ENCODE results near the gene SSR3.
A peak's percentile ranks its signal among the peaks of the same experiment; 100 is the strongest.
"Not testable (repeated sequence)": the region's sequence is repeated elsewhere in the genome, so short reads cannot be mapped to it uniquely, and the experiment has no call there.

Gene SSR3

DNA sequence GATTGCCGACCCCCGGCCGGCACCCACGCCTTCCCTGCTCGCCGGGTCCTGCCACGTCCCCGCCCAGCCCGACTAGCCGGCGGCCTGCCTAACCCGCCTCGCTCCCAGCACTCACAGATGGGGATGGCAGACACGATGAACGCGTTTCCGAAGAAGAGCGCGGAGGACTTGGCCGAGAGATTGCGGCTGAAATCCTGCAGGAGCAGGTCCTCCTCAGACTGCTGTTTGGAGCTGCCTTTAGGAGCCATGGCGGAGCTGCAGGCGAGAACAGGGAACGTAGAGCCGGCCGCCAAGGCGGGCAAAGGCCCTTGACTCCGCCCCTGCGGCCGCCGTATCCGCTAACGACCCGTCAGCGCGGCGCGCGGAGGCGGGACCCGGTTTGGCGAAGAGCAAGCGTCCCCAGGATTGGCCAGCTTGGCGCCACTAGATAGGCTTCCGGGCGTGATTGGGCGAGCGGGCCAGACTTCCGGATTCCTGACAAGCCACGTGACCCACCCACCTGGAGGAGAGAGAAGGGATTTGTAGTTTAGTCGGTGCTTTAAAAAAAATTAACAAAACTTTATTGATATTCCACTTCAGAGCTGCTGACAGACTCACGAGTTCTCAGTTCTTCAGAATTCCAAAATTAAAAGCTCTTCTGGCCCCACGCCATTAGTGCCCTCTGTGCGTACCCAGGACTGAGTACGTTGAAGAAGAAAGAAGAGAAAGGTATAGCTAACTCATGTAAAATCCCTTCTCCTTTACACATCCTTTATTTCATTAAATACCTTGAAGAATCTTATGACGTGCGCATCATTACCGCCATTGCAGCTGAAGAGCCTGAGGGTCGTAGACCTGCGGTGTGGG lies at the start of gene SSR3:
Gene SSR3, minus strand, starts transcription at position 276 of the 846 bp plus-strand sequence. Its CDS starts 28 bp downstream, at position 248.
- peak; percentile 99 for DNase-seq (ENCODE audit: low spot score)

DNA sequence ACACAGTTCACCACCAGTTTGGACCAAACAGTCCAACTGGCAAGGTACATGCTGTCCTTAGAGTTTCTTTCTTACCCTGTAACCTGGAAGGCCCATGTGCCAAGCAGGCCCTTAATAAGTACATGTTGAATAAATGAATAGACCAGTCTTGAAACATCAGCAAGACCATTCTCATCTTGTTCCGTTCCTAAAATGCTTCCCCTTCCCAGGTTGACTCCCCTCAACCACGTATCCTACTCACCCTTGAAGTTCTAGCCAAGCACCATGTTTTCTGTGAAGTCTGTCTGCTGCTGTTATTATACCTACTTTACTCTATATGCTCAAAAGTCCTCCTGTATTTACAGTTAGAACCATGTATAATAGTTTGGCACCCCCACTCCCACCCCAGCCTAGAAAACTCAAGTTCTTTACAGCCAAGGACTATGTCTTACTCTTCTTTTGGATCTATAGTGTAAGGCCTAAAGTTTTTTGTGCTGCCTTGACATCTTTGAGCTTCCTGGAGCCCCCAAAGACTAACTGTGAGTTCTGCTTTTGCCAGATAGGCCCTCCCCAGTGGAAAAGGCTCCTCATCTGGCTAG lies 49.2 kb upstream of the SSR3 start:
- DNase-seq (ENCODE audit: low spot score) = no peak

DNA sequence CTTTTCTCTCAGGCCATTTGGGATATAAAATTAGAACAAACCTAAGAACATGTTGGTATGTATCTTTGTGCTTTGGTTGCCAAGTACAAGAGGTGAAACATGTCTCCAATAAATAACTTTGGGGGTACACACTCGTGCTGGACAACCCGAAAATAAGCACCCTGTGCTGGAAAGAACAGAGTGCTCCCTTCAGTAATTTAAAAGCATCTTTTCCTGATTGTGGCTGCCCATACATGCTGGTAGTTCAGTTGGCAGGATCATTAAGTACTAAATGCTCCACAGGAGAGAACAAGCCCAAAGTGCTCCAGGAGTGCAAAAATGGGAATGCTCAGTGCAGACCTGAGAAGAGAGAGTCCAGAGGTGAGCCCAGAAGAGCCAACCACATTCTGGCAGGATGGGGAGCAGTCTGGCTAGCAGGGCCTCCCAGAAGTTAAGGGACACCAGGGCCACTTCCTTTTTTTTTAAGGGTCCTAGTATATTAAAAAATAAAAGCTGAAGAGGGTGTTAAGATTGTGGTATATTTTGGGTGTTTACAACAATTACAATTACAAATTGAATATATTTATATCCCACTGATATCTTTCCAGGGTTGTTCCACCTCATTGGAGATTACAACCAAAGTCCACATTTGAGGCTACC lies 48.6 kb upstream of the SSR3 start:
- DNase-seq (ENCODE audit: low spot score) = no peak

DNA sequence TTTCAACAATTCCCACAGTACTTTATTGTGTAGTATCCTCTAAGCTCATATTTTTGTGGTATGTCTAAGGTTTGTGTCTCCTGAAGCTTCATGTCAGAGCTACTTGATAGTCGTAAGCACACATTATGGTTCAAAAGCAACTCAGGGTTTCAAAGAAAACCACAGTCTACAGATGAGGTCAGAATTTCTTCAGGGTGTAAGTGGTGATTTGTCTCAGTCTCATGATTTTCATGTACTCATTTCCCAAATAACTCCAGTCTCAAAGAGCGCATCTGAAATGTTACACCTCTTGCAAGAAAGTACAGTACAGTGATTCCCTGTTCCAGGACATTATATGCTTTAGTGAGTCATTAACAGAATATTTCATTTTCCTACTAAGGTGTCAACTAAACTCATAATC lies 47.5 kb upstream of the SSR3 start:
- DNase-seq (ENCODE audit: low spot score) = no peak

DNA sequence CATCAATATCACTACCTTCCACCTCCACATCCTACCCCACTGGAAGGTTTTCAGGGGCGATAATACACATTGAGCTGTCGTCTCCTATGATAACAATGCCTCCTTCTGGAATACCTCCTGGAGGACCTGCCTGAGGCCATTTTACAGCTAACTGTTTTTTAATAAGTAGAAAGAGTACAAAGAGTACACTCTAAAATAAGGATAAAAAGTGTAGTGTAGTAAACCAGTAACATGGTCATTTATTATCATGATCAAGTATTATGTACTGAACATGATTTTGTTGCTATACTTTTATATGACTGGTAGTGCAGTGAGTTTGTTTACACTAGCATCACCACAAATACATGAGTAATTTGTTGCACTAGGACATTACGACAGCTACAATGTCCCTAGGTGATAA lies 46.6 kb upstream of the SSR3 start:
- DNase-seq (ENCODE audit: low spot score) = no peak

DNA sequence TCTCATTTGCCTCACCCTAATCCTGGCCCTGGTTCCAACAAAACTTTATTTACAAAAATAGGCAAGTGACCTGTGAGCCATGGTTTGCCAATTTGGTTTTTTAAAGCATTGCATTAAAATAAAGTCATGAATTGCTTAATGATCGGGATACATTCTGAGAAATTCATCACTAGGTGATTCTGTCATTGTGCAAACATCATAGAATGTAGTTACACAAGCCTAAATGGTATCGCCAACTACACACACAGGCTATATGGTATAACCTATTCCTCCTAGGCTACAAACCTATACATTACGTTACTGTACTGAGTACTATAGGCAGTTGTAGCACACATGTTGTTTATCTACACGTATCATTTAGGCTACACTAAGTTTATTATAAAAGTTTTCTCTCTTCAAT lies 45.9 kb upstream of the SSR3 start:
- no peak for DNase-seq (ENCODE audit: low spot score)

DNA sequence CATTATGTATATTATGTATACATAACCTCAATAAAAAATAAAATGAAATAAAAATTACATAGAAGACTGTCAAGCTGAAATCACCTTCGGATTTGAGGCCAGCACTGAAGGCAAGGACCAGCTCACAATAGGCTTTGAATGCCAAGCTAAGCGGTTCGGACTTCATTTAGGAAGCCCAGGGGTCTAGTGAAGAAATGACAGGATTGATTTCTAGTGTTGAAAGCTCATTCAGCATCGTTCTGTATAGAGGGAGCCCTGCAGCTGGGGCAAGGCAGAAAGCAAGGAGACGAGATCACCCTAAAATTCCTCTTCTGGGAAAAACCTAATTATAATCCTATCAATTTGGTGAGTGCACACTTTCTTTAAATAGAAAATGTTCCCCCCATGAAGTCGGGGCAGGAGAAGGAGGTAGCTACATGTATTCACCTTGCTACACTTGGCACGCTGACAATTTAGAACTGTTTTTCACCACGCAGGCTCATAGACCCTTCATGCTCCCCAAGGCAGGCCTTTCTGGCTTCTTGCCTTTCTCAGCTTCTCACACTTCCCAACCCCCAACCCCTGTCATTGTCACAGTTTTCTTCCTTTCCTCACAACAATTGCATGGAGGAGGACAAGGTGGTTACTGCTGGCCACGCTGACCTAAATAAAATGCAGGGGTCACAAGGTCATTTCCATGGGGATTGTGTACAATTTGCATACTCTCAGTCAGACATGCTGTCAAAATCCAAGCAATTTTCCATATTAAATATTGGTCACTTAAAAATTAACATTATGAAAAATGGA lies 44.4 kb upstream of the SSR3 start:
- DNase-seq (ENCODE audit: low spot score) = no peak

DNA sequence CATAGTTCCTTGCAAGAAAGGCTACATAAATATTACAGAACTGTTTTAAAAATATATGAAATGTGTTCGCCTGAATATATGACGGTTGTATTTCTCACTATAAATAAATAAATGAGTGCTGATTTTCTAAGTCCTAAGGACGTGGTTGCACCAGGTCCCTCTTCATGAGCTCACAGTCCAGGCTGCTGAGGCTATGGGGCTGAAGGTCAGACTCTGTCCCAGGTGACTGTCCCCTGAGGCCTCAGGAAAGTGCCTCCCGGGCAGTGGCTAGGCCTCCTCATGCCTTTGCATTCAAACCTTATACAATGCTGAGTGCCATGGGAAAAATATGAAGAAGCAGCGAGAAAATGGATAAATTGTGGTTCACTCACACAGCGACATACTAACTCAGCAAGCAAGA lies 43.5 kb upstream of the SSR3 start:
- DNase-seq (ENCODE audit: low spot score) = no peak

DNA sequence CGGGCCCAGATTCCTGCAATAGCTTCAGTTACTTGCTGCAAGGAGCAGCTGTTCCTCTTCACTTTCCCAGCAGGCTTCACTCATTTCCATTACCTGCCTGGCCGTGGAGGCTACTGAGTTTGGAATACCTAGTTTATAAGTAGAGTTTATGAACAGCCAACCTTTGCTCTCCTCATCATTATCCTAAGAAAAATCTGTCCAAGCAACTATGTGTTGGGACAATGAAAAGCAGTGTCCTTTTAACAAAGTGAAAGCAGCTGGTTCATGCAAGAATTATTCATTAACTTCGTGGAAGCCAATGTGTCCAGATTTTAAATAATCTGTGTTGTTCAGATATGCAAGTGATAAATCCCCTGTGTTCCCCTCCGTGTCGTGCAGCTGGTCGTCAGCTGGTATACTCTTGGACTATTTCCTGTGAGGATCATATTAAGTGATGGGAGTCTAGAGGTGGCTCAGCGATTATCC lies 39.3 kb upstream of the SSR3 start:
- no peak for DNase-seq (ENCODE audit: low spot score)

DNA sequence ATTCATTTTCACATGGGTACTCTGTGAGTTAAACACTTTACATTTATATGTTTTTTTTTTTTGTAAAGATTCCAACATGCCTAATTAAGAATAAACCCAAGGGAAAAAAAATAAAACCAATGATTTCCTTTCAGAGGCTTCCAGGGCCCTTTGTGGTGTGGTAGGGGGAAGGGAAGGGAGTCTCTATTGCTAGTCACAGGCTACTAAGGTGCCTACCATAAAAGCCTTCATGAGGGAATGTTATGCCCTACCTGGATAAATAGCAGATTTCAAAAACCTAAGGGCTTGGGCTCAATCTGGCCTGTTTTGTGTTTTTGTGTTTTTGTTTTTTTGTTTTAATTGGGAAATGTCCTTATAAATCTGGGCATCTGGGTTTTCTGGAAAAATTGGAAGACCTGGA lies 38.9 kb upstream of the SSR3 start:
- DNase-seq (ENCODE audit: low spot score) = no peak

DNA sequence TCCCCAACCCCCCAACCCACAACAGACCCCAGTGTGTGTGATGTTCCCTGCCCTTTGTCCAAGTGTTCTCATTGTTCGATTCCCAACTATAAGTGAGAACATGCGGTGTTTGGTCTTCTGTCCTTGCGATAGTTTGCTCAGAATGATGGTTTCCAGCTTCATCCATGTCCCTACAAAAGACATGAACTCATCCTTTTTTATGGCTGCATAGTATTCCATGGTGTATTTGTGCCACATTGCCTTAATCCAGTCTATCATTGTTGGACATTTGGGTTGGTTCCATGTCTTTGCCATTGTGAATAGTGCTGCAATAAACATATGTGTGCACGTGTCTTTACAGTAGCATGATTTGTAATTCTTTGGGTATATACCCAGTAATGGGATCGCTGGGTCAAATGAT lies 34.9 kb upstream of the SSR3 start:
- not testable (repeated sequence) for DNase-seq (ENCODE audit: low spot score)

DNA sequence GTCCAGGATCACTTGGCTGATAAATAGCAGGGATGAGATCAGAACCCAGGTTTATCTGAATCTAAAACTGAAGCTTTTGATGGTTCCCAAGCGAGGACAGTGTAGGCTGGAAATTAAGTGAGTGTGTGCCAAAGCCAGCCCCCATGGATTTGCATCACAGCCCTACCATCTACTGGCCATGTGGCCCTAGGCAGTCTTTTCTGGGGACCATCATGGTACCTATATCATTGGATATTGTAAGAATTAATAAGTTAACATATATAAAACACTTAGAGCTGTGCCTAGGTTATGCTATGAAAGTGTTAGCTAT lies 32.8 kb upstream of the SSR3 start:
- no peak for DNase-seq (ENCODE audit: low spot score)

DNA sequence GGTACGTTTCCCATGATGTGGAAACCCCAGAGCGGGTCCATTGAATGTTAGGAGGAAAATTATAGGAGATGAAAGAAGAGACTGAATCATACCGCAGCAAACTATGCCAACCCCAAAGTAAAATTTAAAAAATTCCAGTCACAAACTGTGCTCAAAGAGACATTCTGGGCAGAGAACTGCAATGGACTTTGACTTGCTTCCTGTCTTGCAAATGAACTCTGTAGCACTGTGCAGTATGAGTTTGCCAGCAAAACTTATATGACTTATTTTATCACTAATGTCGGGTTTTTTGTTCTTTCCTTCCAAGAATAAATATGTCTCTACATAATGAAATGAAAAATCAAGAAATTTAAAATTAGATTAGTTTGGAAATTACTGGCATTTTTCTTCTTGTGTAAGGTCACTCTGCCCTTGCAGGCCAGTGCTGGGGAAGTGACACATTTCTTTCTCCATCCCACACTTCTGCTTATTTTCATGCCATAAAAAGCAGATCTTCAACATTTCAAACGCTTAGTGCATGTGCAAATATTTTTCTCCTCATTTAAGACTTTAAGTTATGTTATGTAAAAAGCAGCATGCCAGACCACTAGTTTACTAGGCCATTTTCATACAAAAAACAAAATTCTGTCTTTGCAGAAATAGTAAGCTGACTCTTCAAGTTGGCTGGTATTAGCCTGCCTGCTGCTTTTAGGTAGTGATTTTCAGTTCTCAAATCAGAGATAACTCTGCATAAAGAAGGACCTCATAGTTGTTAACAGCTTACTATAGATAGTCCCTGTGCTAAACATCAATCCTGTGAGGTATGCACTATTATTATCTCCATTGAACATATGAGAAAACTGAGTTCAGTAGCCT lies 32.2 kb upstream of the SSR3 start:
- DNase-seq (ENCODE audit: low spot score) = no peak

DNA sequence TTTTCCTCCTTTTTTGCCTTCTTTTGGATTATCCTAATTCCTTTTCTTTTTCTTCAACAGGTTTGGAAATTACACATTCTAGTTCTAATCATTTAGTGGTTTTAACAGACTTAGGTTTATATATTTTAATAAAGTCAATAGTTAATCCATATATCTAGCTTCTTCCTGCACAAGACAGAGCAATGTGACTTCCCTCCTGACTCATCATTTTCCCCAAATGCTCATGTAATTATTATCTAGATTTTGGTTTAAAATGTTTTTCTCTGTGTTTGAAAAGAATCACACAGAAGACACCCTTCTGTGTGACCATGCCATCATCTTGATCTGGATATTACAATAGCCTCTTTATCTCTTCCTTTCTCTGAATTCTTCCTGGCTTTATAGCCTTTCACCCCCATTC lies 28.6 kb upstream of the SSR3 start:
- DNase-seq (ENCODE audit: low spot score) = no peak

DNA sequence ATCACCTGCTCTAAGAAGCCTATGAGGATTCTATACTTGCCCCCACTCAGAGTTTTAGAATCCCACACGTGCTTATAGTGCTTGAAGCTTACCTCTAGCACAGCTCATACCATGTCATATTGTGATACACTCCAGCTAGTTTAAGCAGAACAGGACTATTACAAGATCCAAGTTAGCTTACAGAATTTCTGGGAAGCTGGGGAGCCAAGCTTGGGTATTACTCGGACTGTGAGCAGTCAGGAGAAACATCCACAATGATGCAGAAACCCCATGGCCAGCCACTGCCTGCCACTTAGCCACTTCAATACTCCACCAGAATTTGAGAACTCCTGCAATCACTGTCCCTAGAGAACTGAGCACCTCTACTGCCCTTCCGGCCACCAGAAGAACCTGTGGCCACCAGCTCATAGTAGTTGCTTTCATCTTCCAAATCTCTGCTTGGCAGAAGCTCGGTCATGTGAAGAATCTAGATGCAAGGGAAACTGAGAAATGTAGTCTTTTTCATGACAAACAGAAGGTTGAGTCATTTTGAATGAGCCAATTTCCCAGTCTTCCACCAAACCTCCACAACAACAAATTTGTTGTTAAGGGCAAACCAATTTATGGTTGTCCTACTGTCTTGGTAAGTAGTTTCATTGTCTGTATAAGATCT lies 27.7 kb upstream of the SSR3 start:
- no peak for DNase-seq (ENCODE audit: low spot score)

DNA sequence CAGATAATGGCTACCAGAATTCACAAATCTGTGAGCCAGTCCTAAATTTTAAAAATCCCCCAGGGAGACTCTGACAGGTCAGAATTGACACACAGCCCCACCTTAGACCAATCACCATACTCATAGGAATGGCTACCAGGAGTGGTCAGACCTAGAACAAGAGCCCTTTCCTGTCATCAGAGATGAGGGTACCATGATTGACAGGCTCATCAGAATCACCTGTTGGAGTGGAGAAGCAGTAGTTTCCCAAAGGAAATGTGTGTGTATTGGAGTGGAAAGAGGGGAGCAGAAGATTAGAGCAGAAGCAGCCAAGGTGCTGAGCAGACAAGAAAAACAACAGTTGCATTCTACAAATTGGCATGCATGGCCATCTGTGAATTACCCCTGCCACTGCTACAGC lies 27.0 kb upstream of the SSR3 start:
- DNase-seq (ENCODE audit: low spot score) = no peak

DNA sequence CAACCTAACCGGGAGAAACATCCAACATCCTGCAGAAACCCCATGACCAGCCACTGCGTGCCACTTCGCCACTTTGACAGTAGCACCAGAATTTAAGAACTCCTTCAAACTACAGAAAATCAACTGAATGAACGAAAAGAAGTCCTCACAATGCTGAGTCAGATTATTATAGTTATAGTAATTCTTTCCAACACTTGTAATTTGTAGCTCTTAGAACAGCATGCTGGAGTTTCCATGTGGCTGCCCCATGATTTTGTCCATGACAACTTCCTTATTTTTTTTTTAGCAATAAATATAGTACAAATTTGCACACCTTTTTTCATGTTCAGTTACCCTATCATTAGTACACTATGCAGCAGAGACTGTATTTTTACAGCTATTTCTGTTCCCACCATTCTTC lies 26.1 kb upstream of the SSR3 start:
- DNase-seq (ENCODE audit: low spot score) = no peak

DNA sequence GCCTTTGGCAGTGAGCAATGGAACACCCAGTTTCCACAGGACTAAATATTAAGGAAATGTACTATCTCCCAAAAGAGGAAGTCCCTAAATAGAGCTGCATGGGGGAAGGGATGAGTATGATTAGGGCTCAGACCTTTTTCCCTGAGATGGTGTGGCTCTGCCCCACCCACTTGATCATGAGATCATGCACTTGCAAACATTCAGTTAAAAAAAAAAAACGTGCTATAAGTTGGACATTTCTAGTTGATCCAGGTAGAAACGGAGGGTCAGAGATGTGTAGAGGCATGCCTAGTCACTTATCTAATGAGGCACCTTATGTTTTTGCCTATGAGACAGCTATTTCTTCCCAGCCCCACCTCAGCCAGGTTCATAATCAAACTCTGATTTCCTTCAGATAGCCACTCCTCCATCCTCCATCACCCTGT lies 24.5 kb upstream of the SSR3 start:
- no peak for DNase-seq (ENCODE audit: low spot score)

DNA sequence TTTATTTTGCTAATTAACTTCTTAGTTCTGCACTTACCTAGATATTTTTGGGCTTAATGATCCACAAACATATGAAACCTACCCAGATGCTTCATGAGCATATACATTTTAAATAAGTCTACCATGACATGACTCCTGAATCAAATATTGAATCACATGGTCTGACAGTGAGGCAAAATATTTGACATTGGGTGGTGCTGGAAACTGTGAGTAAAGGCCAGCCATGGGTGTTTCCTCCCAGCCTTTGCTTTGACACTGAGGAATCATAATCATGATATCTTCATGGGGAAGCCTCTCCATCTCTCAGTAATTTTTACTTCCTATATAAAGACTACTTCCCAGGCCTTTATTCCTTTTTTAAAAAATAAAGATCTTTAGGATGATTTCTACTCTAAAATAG lies 22.8 kb upstream of the SSR3 start:
- DNase-seq (ENCODE audit: low spot score) = peak; percentile 38

DNA sequence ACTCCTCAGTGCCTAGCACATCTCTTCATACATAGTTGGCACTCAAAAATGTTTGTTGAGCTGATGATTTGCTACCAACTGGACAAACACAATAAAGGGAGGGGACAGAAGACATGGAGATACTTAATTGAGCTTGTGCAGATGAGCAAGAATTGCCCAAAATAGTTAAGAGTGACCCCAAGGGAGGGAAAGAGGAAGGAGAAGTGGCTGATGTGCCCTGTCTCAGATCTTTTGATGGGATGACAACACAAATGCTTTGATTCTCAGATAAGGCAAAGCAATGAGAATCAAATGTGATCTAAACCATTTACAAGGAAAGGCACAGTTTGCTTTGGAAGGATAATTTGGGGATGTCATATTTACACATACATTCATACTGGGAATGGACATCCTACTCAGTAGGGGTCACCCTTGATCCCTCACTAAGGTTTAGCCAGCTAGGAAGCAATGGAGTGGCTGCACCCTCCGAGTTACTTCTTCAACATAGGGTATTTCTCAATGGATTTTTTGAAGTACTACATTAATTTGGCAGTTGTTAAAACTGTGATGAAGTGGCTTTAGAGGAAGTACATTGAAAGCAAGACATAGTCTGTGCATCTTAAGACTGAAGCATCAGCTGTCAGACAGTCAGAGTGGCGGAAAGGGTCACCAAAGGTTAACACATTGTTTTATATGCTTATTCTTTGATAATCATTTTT lies 21.9 kb upstream of the SSR3 start:
- no peak for DNase-seq (ENCODE audit: low spot score)

DNA sequence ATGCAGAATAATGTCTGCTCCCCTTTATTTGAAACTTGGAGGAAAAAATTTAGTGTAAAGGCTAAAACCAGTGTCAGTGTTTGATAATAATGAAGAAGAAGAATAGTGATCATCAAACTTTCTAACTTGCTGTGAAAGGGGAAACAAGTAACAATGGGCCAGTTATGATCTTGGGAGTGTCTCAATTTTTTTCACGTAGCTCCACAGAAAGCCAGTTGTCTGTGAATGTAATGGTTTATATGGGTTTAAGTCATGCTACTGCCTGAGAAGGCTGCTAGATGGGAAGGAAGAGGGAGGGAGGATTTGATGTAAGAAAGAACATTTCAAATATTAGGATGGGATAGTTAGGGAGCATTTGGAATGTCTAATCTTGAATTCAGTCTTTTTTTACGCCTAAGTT lies 21.1 kb upstream of the SSR3 start:
- no peak for DNase-seq (ENCODE audit: low spot score)
